ENCODE data around the gene CCSER1.

DNA sequence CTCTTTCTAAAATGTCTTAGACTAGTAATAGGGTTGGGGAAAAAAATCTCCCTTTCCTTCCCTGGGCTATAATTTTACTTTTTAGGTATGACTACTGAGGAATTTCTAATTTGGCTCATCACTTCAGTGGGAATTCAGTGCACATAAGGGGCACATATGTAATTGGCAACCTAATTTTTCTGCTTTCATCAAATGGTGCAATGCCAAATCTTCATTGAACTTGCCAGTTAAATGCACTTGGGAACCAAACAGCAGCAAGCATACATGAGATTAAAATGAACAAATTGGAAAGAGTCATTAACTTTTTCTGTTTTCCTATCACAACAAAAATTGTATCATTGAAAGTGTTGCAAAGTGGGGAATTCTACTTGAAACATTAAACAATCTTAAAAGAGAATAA is 2.9 kb upstream of the CCSER1 start:
- TF ChIP-seq CTCF (IDR thresholded peaks at IDR 0.05) (no peak), POLR2AphosphoS5 (IDR thresholded peaks at IDR 0.05) (no peak), POLR2A (IDR thresholded peaks at IDR 0.05) (no peak), EP300 (IDR thresholded peaks at IDR 0.05; ENCODE audit: low read depth) (no peak)
